Loucy (cell line): Measurements from ENCODE around the gene SLC15A5.

Source experiments
- H2AFZ ChIP-seq: fragments of 200-600 bp; sonication (generic); 2 replicates; pipeline ENCODE4 v1.6.0; 2016; ENCODE audit warnings: antibody characterized with exemption, mild to moderate bottlenecking, low read length, moderate library complexity
- H3F3A ChIP-seq: fragments of 200-600 bp; 2 replicates; pipeline ENCODE4 v1.6.0; 2016; ENCODE audit warnings: antibody characterized with exemption, low read depth, mild to moderate bottlenecking
- H3K27me3 ChIP-seq: fragments of 200-600 bp; sonication (generic); 2 replicates; pipeline ENCODE4 v1.6.1; 2014; ENCODE audit warnings: low read length, mild to moderate bottlenecking; ENCODE audit not compliant: insufficient read depth, poor library complexity, severe bottlenecking
- H3K36me3 ChIP-seq: fragments of 200-600 bp; sonication (generic); 2 replicates; pipeline ENCODE4 v1.6.1; 2016; ENCODE audit warnings: low read length; ENCODE audit not compliant: insufficient read depth
- H3K4me1 ChIP-seq: fragments of 200-600 bp; sonication (generic); 2 replicates; pipeline ENCODE4 v1.5.1; 2014; ENCODE audit warnings: low read length, mild to moderate bottlenecking; ENCODE audit not compliant: insufficient read depth, poor library complexity, severe bottlenecking
- H3K4me2 ChIP-seq: fragments of 200-600 bp; sonication (generic); 2 replicates; pipeline ENCODE4 v1.6.0; 2014; ENCODE audit warnings: antibody characterized with exemption, low read length, low read depth, mild to moderate bottlenecking; ENCODE audit not compliant: poor library complexity, severe bottlenecking
- H3K4me3 ChIP-seq: fragments of 200-600 bp; sonication (generic); 2 replicates; pipeline ENCODE4 v1.5.1; 2014; ENCODE audit warnings: low read length, mild to moderate bottlenecking, mixed read lengths; ENCODE audit not compliant: poor library complexity, severe bottlenecking
- H3K79me2 ChIP-seq: fragments of 200-600 bp; sonication (generic); 2 replicates; pipeline ENCODE4 v1.6.1; 2014; ENCODE audit warnings: low read length; ENCODE audit not compliant: insufficient read depth
- H3K9ac ChIP-seq: fragments of 200-600 bp; sonication (generic); 2 replicates; pipeline ENCODE4 v1.6.0; 2014; ENCODE audit warnings: mild to moderate bottlenecking, low read depth, low read length, moderate library complexity; ENCODE audit not compliant: poor library complexity, severe bottlenecking
- H3K9me2 ChIP-seq: fragments of 200-600 bp; sonication (generic); replicated peaks from 2 replicates; pipeline ENCODE4 v1.6.1; 2016; ENCODE audit warnings: low read depth, low read length, mixed read lengths
- H3K9me3 ChIP-seq: fragments of 200-600 bp; sonication (generic); 2 replicates; pipeline ENCODE4 v1.6.1; 2014; ENCODE audit warnings: mild to moderate bottlenecking, antibody characterized with exemption, low read length, low read depth; ENCODE audit not compliant: insufficient read depth
- H4K20me1 ChIP-seq: fragments of 200-600 bp; sonication (generic); 2 replicates; pipeline ENCODE4 v1.6.0; 2014; ENCODE audit warnings: antibody characterized with exemption, low read length, mild to moderate bottlenecking; ENCODE audit not compliant: insufficient read depth, poor library complexity, severe bottlenecking
- CTCF ChIP-seq: fragments of 200-600 bp; sonication (generic); conservative IDR thresholded peaks from 2 replicates; pipeline ENCODE4 v1.5.1; 2014; ENCODE audit warnings: mild to moderate bottlenecking, antibody characterized with exemption, low read length
- EZH2phosphoT487 ChIP-seq: fragments of 200-600 bp; IDR thresholded peaks from 2 replicates; pipeline ENCODE4 v1.6.1; 2018; ENCODE audit warnings: antibody characterized with exemption, mild to moderate bottlenecking, moderate library complexity, borderline replicate concordance

Gene SLC15A5

GRCh38 chr12:16155938-16156337 is 121.5 kb downstream of the SLC15A5 start:
- Histone ChIP-seq H3K36me3 (no peaks in the 10 kb centered on the region), H3K9ac (no peak overlapping the region), H3F3A (no peaks in the 10 kb centered on the region), H3K4me1 (no peaks in the 10 kb centered on the region), H3K9me3 (no peaks in the 10 kb centered on the region), H4K20me1 (no peaks in the 10 kb centered on the region), H3K4me3 (no peak overlapping the region), H3K27me3 (no peaks in the 10 kb centered on the region), H3K9me2 (no peaks in the 10 kb centered on the region), H3K79me2 (no peaks in the 10 kb centered on the region), H2AFZ (no peak overlapping the region), H3K4me2 (no peak overlapping the region)
- no peak for TF ChIP-seq CTCF
- TF ChIP-seq EZH2phosphoT487 = no peak

- TF ChIP-seq EZH2phosphoT487 (no peak), CTCF (no peak)
- no peak overlapping the region for H3K4me3 ChIP-seq
- H3K27me3 ChIP-seq = no peaks in the 10 kb centered on the region
- H3K79me2 ChIP-seq = no peaks in the 10 kb centered on the region
- no peak overlapping the region for H3K4me2 ChIP-seq
- no peaks in the 10 kb centered on the region for H3K36me3 ChIP-seq
- no peak overlapping the region for H2AFZ ChIP-seq
- H3K9me3 ChIP-seq = no peaks in the 10 kb centered on the region
- no peaks in the 10 kb centered on the region for H4K20me1 ChIP-seq
- H3K9ac ChIP-seq = no peak overlapping the region
- no peaks in the 10 kb centered on the region for H3K9me2 ChIP-seq
- H3K4me1 ChIP-seq = no peaks in the 10 kb centered on the region
- H3F3A ChIP-seq = no peaks in the 10 kb centered on the region
Observed at GRCh38 chr12:16154990-16155389, 122.5 kb downstream of the SLC15A5 start.

- Histone ChIP-seq H3K4me1 (no peaks in the 10 kb centered on the region), H3K4me2 (no peak overlapping the region), H3K4me3 (no peak overlapping the region), H3K36me3 (no peaks in the 10 kb centered on the region), H3K9me3 (no peaks in the 10 kb centered on the region), H2AFZ (no peak overlapping the region), H3K9me2 (no peaks in the 10 kb centered on the region), H3K9ac (no peak overlapping the region), H3F3A (no peaks in the 10 kb centered on the region), H3K79me2 (no peaks in the 10 kb centered on the region), H4K20me1 (no peaks in the 10 kb centered on the region), H3K27me3 (no peaks in the 10 kb centered on the region)
- TF ChIP-seq CTCF = no peak
- no peak for TF ChIP-seq EZH2phosphoT487
Observed at GRCh38 chr12:16152885-16153673, 124.4 kb downstream of the SLC15A5 start.
